Measurements from ENCODE around the gene NFKBIE. TPM values are rescaled to one million over a fixed set of nuclear protein-coding genes. Genes with fewer than 3 reads are reported as not detected.

The NFKBIE gene
- total RNA-seq, 1 donor from 2014 or later = 10.4 TPM

GRCh38 chr6:44226368-44227147 lies 38.8 kb downstream of the NFKBIE start:
- Histone ChIP-seq H3K36me3 (peaks cover 23% of the 10 kb centered on the region), H3K4me1 (peaks cover 41% of the 10 kb centered on the region), H3K4me3 (no peak overlapping the region), H3K27me3 (ENCODE audit: low read depth) (no peaks in the 10 kb centered on the region), H3K9me3 (no peaks in the 10 kb centered on the region), H3K27ac (no peak overlapping the region)
- TF ChIP-seq, protein P1, sequence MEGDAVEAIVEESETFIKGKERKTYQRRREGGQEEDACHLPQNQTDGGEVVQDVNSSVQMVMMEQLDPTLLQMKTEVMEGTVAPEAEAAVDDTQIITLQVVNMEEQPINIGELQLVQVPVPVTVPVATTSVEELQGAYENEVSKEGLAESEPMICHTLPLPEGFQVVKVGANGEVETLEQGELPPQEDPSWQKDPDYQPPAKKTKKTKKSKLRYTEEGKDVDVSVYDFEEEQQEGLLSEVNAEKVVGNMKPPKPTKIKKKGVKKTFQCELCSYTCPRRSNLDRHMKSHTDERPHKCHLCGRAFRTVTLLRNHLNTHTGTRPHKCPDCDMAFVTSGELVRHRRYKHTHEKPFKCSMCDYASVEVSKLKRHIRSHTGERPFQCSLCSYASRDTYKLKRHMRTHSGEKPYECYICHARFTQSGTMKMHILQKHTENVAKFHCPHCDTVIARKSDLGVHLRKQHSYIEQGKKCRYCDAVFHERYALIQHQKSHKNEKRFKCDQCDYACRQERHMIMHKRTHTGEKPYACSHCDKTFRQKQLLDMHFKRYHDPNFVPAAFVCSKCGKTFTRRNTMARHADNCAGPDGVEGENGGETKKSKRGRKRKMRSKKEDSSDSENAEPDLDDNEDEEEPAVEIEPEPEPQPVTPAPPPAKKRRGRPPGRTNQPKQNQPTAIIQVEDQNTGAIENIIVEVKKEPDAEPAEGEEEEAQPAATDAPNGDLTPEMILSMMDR (IDR thresholded peaks at IDR 0.05) = no peak
- no peak for DNase-seq
- ATAC-seq = no peak
- intact Hi-C loops (cut with DNase I) = no loop called here

DNA sequence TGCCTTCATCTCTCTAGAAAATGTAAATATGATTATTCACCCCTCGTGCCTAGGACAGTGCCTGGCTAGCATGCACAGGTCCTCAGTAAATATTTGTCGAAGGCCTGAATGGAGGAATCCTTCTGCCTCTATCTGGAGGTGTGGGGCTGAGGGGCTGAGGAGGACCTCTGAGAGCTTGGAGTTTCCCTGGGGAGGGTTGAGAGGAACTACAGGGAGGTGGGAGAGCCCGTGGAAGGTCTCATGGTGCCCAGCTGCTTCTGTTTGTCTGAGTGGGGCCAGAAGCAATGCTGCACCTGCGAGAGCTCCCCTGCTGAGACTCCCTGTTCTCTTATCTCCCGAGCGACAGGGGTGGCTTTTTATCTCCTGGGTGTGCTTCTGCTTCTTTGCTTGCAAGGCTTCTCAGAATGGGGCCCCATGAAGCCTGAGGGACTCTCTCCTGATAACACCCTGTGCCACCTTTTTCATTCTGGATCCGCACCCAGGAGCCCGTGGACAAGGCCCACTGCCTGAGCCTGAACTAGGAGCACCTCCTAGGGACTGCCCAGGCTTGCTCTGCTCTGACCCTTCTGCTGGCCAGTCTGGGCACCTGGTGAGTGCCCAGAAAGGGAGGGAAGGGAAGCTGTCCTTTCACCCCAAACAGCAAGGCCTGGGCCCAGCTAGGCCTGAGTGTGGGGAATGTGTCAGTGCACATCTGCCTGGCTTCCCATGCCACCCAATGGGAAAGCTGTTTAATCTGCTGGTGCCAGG lies 39.6 kb downstream of the NFKBIE start:
- H3K9me3 ChIP-seq = no peaks in the 10 kb centered on the region
- no peak overlapping the region for H3K27ac ChIP-seq
- no peak for DNase-seq
- H3K36me3 ChIP-seq = peaks cover 15% of the 10 kb centered on the region
- peaks cover 49% of the 10 kb centered on the region for H3K4me1 ChIP-seq
- H3K27me3 ChIP-seq (ENCODE audit: low read depth) = no peaks in the 10 kb centered on the region
- no peak overlapping the region for H3K4me3 ChIP-seq
- ATAC-seq = no peak
- TF ChIP-seq, protein P1 (IDR thresholded peaks at IDR 0.05) = no peak
- intact Hi-C loops (cut with DNase I) = no loop called here

DNA sequence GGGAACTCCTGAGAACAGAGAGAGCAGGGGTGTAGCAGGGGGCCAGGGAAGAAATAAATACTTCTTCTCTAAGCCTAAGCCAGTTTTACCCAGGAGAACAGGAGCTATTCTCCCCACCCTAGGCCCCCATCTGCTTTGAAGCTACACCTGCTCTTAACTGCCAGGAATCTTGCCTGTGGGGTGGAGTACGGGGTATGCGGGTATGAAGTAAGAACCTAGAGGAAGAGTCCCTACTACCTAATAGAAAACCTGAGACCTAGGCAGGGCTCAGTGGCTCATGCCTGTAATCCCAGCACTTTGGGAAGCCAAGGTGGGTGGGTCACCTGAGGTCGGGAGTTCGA lies 40.4 kb downstream of the NFKBIE start:
- H3K27me3 ChIP-seq (ENCODE audit: low read depth) = no peaks in the 10 kb centered on the region
- no peaks in the 10 kb centered on the region for H3K9me3 ChIP-seq
- intact Hi-C loops (cut with DNase I) = no loop called here
- TF ChIP-seq, protein P1 (IDR thresholded peaks at IDR 0.05) = no peak
- H3K4me3 ChIP-seq = no peak overlapping the region
- no peak overlapping the region for H3K27ac ChIP-seq
- DNase-seq (no peak), ATAC-seq (no peak)
- peaks cover 55% of the 10 kb centered on the region for H3K4me1 ChIP-seq
- peaks cover 6% of the 10 kb centered on the region for H3K36me3 ChIP-seq

DNA sequence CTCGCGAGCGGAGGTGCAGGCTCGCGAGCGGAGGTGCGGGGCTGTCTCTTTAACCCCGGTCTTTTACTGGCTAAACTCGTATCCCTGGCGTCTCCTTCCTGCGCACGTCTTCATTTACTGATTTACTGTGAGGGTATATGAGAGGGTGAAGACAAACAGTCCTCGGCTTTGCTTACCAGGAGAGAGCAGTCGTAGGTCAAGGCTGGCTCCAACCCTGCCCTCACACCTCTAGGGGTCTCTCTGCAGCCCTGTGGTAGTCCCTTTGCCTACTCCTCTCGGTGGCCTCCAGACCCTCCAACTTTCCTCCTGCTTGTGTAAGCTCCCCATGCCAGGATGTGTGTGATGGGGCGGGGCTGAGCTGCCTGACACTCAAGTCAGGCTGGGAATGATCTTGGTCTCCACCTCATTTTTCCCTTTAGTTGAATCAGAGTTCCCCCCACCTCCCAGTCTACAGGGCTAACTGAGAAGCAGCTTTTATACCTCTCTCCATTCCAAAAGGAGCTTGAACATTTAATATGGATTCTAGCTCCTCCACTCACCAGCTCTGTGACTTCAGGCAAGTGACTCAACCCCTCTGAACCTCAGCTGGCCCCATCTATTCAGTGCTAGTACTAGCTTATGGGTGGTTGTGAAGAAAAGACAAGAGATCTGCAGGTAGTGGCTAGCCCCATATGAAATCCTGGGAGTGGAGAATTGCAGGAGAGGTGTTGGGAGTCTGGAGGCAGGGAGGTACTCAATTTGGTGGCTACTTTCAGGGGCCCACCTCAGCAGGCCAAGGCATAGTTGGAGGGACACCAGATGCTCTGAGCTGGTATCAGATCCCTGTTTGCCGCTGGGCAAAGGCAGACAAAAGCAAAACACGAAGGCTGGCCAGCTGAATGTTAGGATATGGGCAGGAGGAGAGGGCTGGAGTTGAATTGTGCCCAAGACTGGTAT lies 41.1 kb downstream of the NFKBIE start:
- no peaks in the 10 kb centered on the region for H3K27me3 ChIP-seq (ENCODE audit: low read depth)
- intact Hi-C loops (cut with DNase I) = no loop called here
- no peaks in the 10 kb centered on the region for H3K9me3 ChIP-seq
- ATAC-seq = no peak
- H3K4me3 ChIP-seq = peak overlapping the region; percentile 80
- no peak for DNase-seq
- peaks cover 61% of the 10 kb centered on the region for H3K4me1 ChIP-seq
- TF ChIP-seq, protein P1 (IDR thresholded peaks at IDR 0.05) = no peak
- H3K27ac ChIP-seq = peak overlapping the region; percentile 31
- peaks cover under 1% of the 10 kb centered on the region for H3K36me3 ChIP-seq

GRCh38 chr6:44223319-44224028 lies 41.9 kb downstream of the NFKBIE start, which contains the start of gene SLC29A1:
Gene SLC29A1, plus strand, starts transcription at chr6:44223595. Its CDS starts 3,719 bp downstream, at chr6:44227314.
- Histone ChIP-seq H3K4me3 (peak within 1 kb of the TSS; percentile 80), H3K9me3 (no peaks in the 10 kb centered on the region), H3K27ac (peak within 1 kb of the TSS; percentile 80), H3K4me1 (peaks cover 69% of the 10 kb centered on the region), H3K27me3 (ENCODE audit: low read depth) (no peaks in the 10 kb centered on the region), H3K36me3 (no peaks in the 10 kb centered on the region)
- peak; percentile 88 for DNase-seq
- TF ChIP-seq, protein P1 (IDR thresholded peaks at IDR 0.05) = no peak
- peak; percentile 66 to 72 for ATAC-seq
- intact Hi-C loops (cut with DNase I) = no loop called here

Data from lower lobe of right lung (tissue), 2 donors.